Measurements from ENCODE around the gene MACROD2. TPM values are rescaled to one million over a fixed set of nuclear protein-coding genes. Genes with fewer than 3 reads are reported as not detected.
"Not testable (repeated sequence)": the region's sequence is repeated elsewhere in the genome, so short reads cannot be mapped to it uniquely, and the experiment has no call there.

Gene MACROD2
- total and polyA plus RNA-seq, 11 donors: 0.54 to 5.4 (median 2.4) TPM

- no peaks in the 10 kb centered on the region for H3K9me3 ChIP-seq
- DNase-seq: no peak
- no peaks in the 10 kb centered on the region for H3K27me3 ChIP-seq
- TF ChIP-seq CTCF (IDR thresholded peaks at IDR 0.05) (no peak), POLR2A (IDR thresholded peaks at IDR 0.05) (no peak)
- intact Hi-C loops (cut with DNase I): loop anchor here in 1 of 10 donors (10.0 kb wide), 1 partner anchor 64 kb away; no protein-coding TSS in a partner anchor
- no peak overlapping the region for H3K27ac ChIP-seq
- H3K36me3 ChIP-seq: no peaks in the 10 kb centered on the region
- no peak overlapping the region for H3K4me3 ChIP-seq
- WGBS, 4 donors: 85 to 91% (median 89%) methylated on average over 6 of the region's 6 CpGs
- ATAC-seq: no peak
- H3K4me1 ChIP-seq: no peaks in the 10 kb centered on the region
These were observed 1525.7 kb downstream of the MACROD2 start for GRCh38 chr20:15520930-15521524.

GRCh38 chr20:15523400-15523799 is 1528.1 kb downstream of the MACROD2 start:
- ATAC-seq: no peak
- Histone ChIP-seq H3K4me3 (no peak overlapping the region), H3K9me3 (no peaks in the 10 kb centered on the region), H3K4me1 (no peaks in the 10 kb centered on the region), H3K36me3 (no peaks in the 10 kb centered on the region), H3K27ac (no peak overlapping the region), H3K27me3 (no peaks in the 10 kb centered on the region)
- no peak for TF ChIP-seq CTCF (IDR thresholded peaks at IDR 0.05)
- no peak for TF ChIP-seq POLR2A (IDR thresholded peaks at IDR 0.05)
- DNase-seq: no peak
- 52 to 92% (median 84%) methylated on average over 3 of the region's 3 CpGs for WGBS, 4 donors
- intact Hi-C loops (cut with DNase I): loop anchor here in 1 of 10 donors (10.0 kb wide), 1 partner anchor 61 kb away; no protein-coding TSS in a partner anchor

- Histone ChIP-seq H3K36me3 (no peaks in the 10 kb centered on the region), H3K4me1 (no peaks in the 10 kb centered on the region), H3K27ac (no peak overlapping the region), H3K27me3 (no peaks in the 10 kb centered on the region), H3K4me3 (no peak overlapping the region), H3K9me3 (no peaks in the 10 kb centered on the region)
- intact Hi-C loops (cut with DNase I): loop anchor here in 1 of 10 donors (10.0 kb wide), 1 partner anchor 56 kb away; no protein-coding TSS in a partner anchor
- no peak for DNase-seq
- whole genome bisulfite sequencing, 4 donors: 64 to 75% (median 68%) methylated on average over 4 of the region's 4 CpGs
- TF ChIP-seq POLR2A (IDR thresholded peaks at IDR 0.05) (no peak), CTCF (IDR thresholded peaks at IDR 0.05) (no peak)
- no peak for ATAC-seq
These were observed 1533.2 kb downstream of the MACROD2 start for GRCh38 chr20:15528391-15529111.

- Histone ChIP-seq H3K27me3 (no peaks in the 10 kb centered on the region), H3K4me3 (no peak overlapping the region), H3K4me1 (no peaks in the 10 kb centered on the region), H3K36me3 (no peaks in the 10 kb centered on the region), H3K9me3 (no peaks in the 10 kb centered on the region), H3K27ac (no peak overlapping the region)
- intact Hi-C loops (cut with DNase I): no loop called here
- no peak for TF ChIP-seq POLR2A (IDR thresholded peaks at IDR 0.05)
- TF ChIP-seq CTCF (IDR thresholded peaks at IDR 0.05): no peak
- DNase-seq (no peak), ATAC-seq (no peak)
- 89 to 95% (median 93%) methylated on average over 3 of the region's 3 CpGs for WGBS, 4 donors
These were observed 1540.5 kb downstream of the MACROD2 start for GRCh38 chr20:15535863-15536262.

- H3K27me3 ChIP-seq; H3K36me3 ChIP-seq; H3K9me3 ChIP-seq; DNase-seq; H3K4me1 ChIP-seq; intact Hi-C loops (cut with DNase I); H3K4me3 ChIP-seq; H3K27ac ChIP-seq; ATAC-seq: not testable (repeated sequence)
- WGBS, 4 donors: 85 to 96% (median 91%) methylated on average over 1 of the region's 1 CpG
These were observed 1541.9 kb downstream of the MACROD2 start for GRCh38 chr20:15537200-15537599.
